Mesothelial cell of epicardium (in vitro differentiated cells): ENCODE results near the gene CHST6. TPM values are rescaled to one million over a fixed set of nuclear protein-coding genes. Genes with fewer than 3 reads are reported as not detected.
"Not testable (repeated sequence)": the region's sequence is repeated elsewhere in the genome, so short reads cannot be mapped to it uniquely, and the experiment has no call there.

Experiments
- DNase-seq, 2 experiments: peaks; one replicate each; pipeline ENCODE4 v3.0.0; 2021; ENCODE audit warnings: low spot score in 2 of 2; ENCODE audit not compliant: unreplicated experiment in 2 of 2
- H3K27ac Mint-ChIP-seq: 2 replicates; pipeline ENCODE4 v1.8.0; 2021; ENCODE audit warnings: mixed read lengths
- H3K27me3 Mint-ChIP-seq: 2 replicates; pipeline ENCODE4 v1.8.0; 2021; ENCODE audit warnings: low read depth, mixed read lengths
- H3K36me3 Mint-ChIP-seq: 2 replicates; pipeline ENCODE4 v1.8.0; 2021; ENCODE audit warnings: mixed read lengths
- H3K4me1 Mint-ChIP-seq: 2 replicates; pipeline ENCODE4 v1.8.0; 2021; ENCODE audit warnings: mixed read lengths
- H3K4me3 Mint-ChIP-seq: 2 replicates; pipeline ENCODE4 v1.8.0; 2021; ENCODE audit warnings: mild to moderate bottlenecking, moderate library complexity, mixed read lengths
- H3K9me3 Mint-ChIP-seq: 2 replicates; pipeline ENCODE4 v1.8.0; 2021; ENCODE audit warnings: mixed read lengths
- total RNA-seq: library from RNA; stranded (reverse); gene quantifications from 3 replicates; pipeline ENCODE4 v1.2.1, GENCODE V29; 2021
- TF ChIP-seq, protein P1 (sequence below): fragments of 200-600 bp; sonication (generic); IDR thresholded peaks from one replicate; pipeline ENCODE4 v1.5.0; 2021; ENCODE audit warnings: antibody characterized with exemption; ENCODE audit not compliant: unreplicated experiment

Gene CHST6
- total RNA-seq, 1 donor from 2014 or later: 2.1 TPM

DNA sequence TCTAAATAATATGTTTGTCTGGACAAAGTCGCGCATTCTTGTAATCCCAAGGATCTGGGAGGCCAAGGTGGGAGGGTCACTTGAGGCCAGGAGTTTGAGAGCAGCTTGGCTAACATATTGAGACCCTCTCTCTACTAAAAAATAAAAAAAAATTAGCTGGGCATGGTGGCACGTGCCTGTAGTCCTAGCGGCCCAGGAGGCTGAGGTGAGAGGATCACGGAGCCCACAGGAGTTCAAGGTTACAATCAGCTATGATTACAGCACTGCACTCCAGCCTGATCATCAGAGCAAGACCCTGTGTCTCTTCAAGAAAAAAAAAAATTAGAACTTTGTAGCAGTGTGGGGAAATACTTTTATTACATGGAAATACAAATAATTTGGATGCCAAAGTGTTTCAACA, 6.1 kb upstream of the CHST6 start:
- TF ChIP-seq, protein P1, sequence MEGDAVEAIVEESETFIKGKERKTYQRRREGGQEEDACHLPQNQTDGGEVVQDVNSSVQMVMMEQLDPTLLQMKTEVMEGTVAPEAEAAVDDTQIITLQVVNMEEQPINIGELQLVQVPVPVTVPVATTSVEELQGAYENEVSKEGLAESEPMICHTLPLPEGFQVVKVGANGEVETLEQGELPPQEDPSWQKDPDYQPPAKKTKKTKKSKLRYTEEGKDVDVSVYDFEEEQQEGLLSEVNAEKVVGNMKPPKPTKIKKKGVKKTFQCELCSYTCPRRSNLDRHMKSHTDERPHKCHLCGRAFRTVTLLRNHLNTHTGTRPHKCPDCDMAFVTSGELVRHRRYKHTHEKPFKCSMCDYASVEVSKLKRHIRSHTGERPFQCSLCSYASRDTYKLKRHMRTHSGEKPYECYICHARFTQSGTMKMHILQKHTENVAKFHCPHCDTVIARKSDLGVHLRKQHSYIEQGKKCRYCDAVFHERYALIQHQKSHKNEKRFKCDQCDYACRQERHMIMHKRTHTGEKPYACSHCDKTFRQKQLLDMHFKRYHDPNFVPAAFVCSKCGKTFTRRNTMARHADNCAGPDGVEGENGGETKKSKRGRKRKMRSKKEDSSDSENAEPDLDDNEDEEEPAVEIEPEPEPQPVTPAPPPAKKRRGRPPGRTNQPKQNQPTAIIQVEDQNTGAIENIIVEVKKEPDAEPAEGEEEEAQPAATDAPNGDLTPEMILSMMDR: no peak
- Mint-ChIP-seq H3K27ac (no peak overlapping the region), H3K36me3 (no peaks in the 10 kb centered on the region), H3K9me3 (no peaks in the 10 kb centered on the region), H3K4me1 (peaks cover 9% of the 10 kb centered on the region), H3K4me3 (no peak overlapping the region), H3K27me3 (peaks cover 11% of the 10 kb centered on the region)
- no peak for DNase-seq

DNA sequence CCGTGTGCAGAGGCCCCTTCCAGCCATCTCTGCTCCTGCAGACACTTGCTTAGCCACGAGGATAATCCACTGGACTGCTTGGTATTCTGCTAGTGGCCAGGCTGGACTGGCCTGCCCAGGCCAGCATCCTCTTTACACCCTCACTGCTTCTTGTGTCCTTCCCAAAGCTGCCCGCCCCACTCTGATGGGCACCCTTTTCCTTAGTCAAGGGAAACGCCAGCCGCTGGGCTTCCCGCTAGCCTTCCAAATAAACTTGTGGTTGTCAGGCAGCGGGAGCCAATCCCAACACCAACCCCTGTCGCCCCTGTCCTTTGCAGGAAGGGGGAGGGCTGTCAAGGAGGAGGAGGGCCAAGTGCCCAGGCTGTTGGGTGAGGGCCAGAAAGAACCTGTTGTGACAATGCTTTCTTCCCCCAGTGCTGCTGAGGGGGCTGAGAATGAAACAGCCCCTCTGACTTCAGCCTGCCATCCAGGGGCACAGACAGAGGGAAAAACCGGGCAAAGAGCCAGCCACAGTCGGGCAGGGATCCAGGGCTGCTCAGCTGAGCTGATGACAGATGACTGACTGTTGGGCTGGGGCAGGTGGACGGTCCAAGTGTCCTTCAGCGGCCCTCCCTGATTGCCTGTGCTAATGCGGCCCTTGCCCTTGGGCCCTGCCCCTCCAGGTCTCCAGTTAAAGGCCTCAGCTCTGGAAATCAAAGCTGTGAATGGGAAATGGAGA, 3.5 kb upstream of the CHST6 start:
- peak in 1 of 2 experiments; percentile 53 for DNase-seq
- H3K4me3 Mint-ChIP-seq, H3K9me3 Mint-ChIP-seq, H3K36me3 Mint-ChIP-seq, H3K27ac Mint-ChIP-seq: not testable (repeated sequence)
- H3K27me3 Mint-ChIP-seq: peaks cover 23% of the 10 kb centered on the region
- H3K4me1 Mint-ChIP-seq: peaks cover 10% of the 10 kb centered on the region

- H3K9me3 Mint-ChIP-seq: no peaks in the 10 kb centered on the region
- no peaks in the 10 kb centered on the region for H3K36me3 Mint-ChIP-seq
- no peak for DNase-seq
- H3K4me1 Mint-ChIP-seq: peaks cover 15% of the 10 kb centered on the region
- H3K27ac Mint-ChIP-seq: no peak overlapping the region
- H3K27me3 Mint-ChIP-seq: peaks cover 25% of the 10 kb centered on the region
- no peak overlapping the region for H3K4me3 Mint-ChIP-seq
- TF ChIP-seq, protein P1: no peak
These were observed 2.3 kb upstream of the CHST6 start for GRCh38 chr16:75497558-75497957.

GRCh38 chr16:75494661-75495075, 573 bp downstream of the CHST6 start:
- TF ChIP-seq, protein P1: no peak
- no peaks in the 10 kb centered on the region for H3K36me3 Mint-ChIP-seq
- H3K4me1 Mint-ChIP-seq: peaks cover 22% of the 10 kb centered on the region
- H3K4me3 Mint-ChIP-seq: peak overlapping the region; percentile 76
- H3K27me3 Mint-ChIP-seq: peaks cover 25% of the 10 kb centered on the region
- H3K27ac Mint-ChIP-seq: no peak overlapping the region
- DNase-seq: no peak
- no peaks in the 10 kb centered on the region for H3K9me3 Mint-ChIP-seq

- TF ChIP-seq, protein P1: no peak
- peaks cover 25% of the 10 kb centered on the region for H3K27me3 Mint-ChIP-seq
- H3K4me1 Mint-ChIP-seq: peaks cover 21% of the 10 kb centered on the region
- no peak overlapping the region for H3K27ac Mint-ChIP-seq
- H3K9me3 Mint-ChIP-seq: no peaks in the 10 kb centered on the region
- peak overlapping the region; percentile 76 for H3K4me3 Mint-ChIP-seq
- no peaks in the 10 kb centered on the region for H3K36me3 Mint-ChIP-seq
- DNase-seq: no peak
These were observed 1.1 kb downstream of the CHST6 start for GRCh38 chr16:75494184-75494583.

DNA sequence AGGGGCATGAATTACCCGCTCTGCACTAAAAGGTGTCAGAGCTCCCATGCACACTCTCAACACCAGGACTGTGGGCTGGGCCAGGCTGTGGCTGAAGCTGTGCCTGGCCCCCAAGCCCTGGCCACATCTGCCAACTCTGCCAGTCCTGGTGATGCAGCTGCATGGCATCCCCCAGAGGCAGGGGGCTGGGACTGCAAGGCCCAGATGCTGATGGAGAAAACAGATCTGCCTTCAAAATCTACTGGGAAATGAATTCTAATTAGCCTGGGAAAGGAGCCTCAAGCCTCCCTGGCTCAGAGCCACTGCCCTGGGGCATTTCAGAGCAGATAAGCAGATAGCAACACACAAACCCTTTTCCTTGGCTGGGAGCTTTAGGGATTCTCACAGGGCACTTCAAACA, 3.4 kb downstream of the CHST6 start:
- peak in 1 of 2 experiments; percentile 72 for DNase-seq
- peaks cover 18% of the 10 kb centered on the region for H3K27me3 Mint-ChIP-seq
- peaks cover 20% of the 10 kb centered on the region for H3K4me1 Mint-ChIP-seq
- H3K27ac Mint-ChIP-seq: no peak overlapping the region
- TF ChIP-seq, protein P1: no peak
- H3K4me3 Mint-ChIP-seq: no peak overlapping the region
- H3K36me3 Mint-ChIP-seq: no peaks in the 10 kb centered on the region
- H3K9me3 Mint-ChIP-seq: no peaks in the 10 kb centered on the region
